WTC11 (cell line): ENCODE results near the gene GPER1. TPM values are rescaled to one million over a fixed set of nuclear protein-coding genes. Genes with fewer than 3 reads are reported as not detected.

ENCODE experiments used
- ATAC-seq: fragments of 200-7000 bp; cut with Tn5 transposase; 2 replicates; pipeline ENCODE4 v1.10.0; 2021; ENCODE audit warnings: mild to moderate bottlenecking, moderate library complexity
- CTCF ChIA-PET: fragments of 300-600 bp; sonication (Branson Sonifier 250); formaldehyde crosslinking; loops from one replicate; lab custom pipeline; 2021; ENCODE audit warnings: antibody characterized with exemption; lab: Charles Lee
- POLR2A ChIA-PET: fragments of 350-600 bp; sonication (Branson Sonifier 250); formaldehyde crosslinking; loops from one replicate; lab custom pipeline; 2021; ENCODE audit warnings: antibody characterized with exemption; lab: Charles Lee
- DNase-seq: peaks from one replicate; pipeline ENCODE4 v3.0.0; 2021; ENCODE audit warnings: low spot score
- H3K27ac Mint-ChIP-seq: 2 replicates; pipeline ENCODE4 v1.8.0; 2021; ENCODE audit warnings: mixed read lengths
- H3K27me3 Mint-ChIP-seq: 2 replicates; pipeline ENCODE4 v1.8.0; 2021; ENCODE audit warnings: low read depth, mild to moderate bottlenecking, moderate library complexity, mixed read lengths
- H3K36me3 Mint-ChIP-seq: 2 replicates; pipeline ENCODE4 v1.8.0; 2021; ENCODE audit warnings: mixed read lengths
- H3K4me1 Mint-ChIP-seq: 2 replicates; pipeline ENCODE4 v1.8.0; 2022; ENCODE audit warnings: mixed read lengths
- H3K4me3 Mint-ChIP-seq: 2 replicates; pipeline ENCODE4 v1.8.0; 2021; ENCODE audit warnings: mild to moderate bottlenecking, moderate library complexity, mixed read lengths
- H3K9me3 Mint-ChIP-seq: 2 replicates; pipeline ENCODE4 v1.8.0; 2021; ENCODE audit warnings: mixed read lengths
- ATF1 ChIP-seq: sonication (generic); formaldehyde crosslinking; IDR thresholded peaks from 2 replicates; pipeline ENCODE4 v1.8.1; 2023; ENCODE audit warnings: mild to moderate bottlenecking, moderate library complexity, missing genetic modification reagents
- CTCF ChIP-seq: fragments of 200-600 bp; IDR thresholded peaks from 2 replicates; pipeline ENCODE4 v1.8.0; 2022; ENCODE audit warnings: antibody characterized with exemption
- EMX1 ChIP-seq: fragments of 250-450 bp; sonication (Bioruptor Pico); IDR thresholded peaks from 2 replicates; pipeline ENCODE4 v1.8.0; 2021; ENCODE audit warnings: mild to moderate bottlenecking
- GRHL2 ChIP-seq: fragments of 250-450 bp; sonication (Bioruptor Pico); IDR thresholded peaks from 2 replicates; pipeline ENCODE4 v1.8.0; 2022; ENCODE audit warnings: mild to moderate bottlenecking, moderate library complexity; ENCODE audit not compliant: insufficient replicate concordance, severe bottlenecking
- KAT7 ChIP-seq: sonication (generic); formaldehyde crosslinking; IDR thresholded peaks from 2 replicates; pipeline ENCODE4 v1.8.1; 2023; ENCODE audit warnings: missing genetic modification reagents, mild to moderate bottlenecking, borderline replicate concordance
- MYBL2 ChIP-seq: sonication (generic); formaldehyde crosslinking; IDR thresholded peaks from 2 replicates; pipeline ENCODE4 v1.8.1; 2023; ENCODE audit warnings: mild to moderate bottlenecking, moderate library complexity, missing genetic modification reagents
- PRDM15 ChIP-seq: sonication (generic); formaldehyde crosslinking; IDR thresholded peaks from 2 replicates; pipeline ENCODE4 v1.8.0; 2022; ENCODE audit warnings: missing genetic modification reagents
- PRRX2 ChIP-seq: fragments of 250-450 bp; sonication (Bioruptor Pico); IDR thresholded peaks from 2 replicates; pipeline ENCODE4 v1.8.0; 2021; ENCODE audit warnings: mild to moderate bottlenecking
- ZBTB21 ChIP-seq: sonication (generic); formaldehyde crosslinking; IDR thresholded peaks from 2 replicates; pipeline ENCODE4 v1.8.1; 2023; ENCODE audit warnings: mild to moderate bottlenecking, missing genetic modification reagents, borderline replicate concordance
- ZNF138 ChIP-seq: sonication (generic); formaldehyde crosslinking; conservative IDR thresholded peaks from 2 replicates; pipeline ENCODE4 v1.8.1; 2022; ENCODE audit warnings: mild to moderate bottlenecking, moderate library complexity, missing genetic modification reagents
- ZNF416 ChIP-seq: fragments of 250-450 bp; sonication (Bioruptor Pico); IDR thresholded peaks from 2 replicates; pipeline ENCODE4 v1.9.0; 2021; ENCODE audit warnings: mild to moderate bottlenecking, inconsistent platforms
- ZNF671 ChIP-seq: fragments of 250-450 bp; sonication (Bioruptor Pico); IDR thresholded peaks from 2 replicates; pipeline ENCODE4 v1.8.0; 2021; ENCODE audit warnings: mild to moderate bottlenecking
- ZSCAN18 ChIP-seq: fragments of 250-450 bp; sonication (Bioruptor Pico); IDR thresholded peaks from 2 replicates; pipeline ENCODE4 v2.1.2; 2022; ENCODE audit warnings: mild to moderate bottlenecking, moderate library complexity
- total RNA-seq: library from RNA; stranded (reverse); gene quantifications from 3 replicates; pipeline ENCODE4 v1.2.3, GENCODE V29; 2021
- TF ChIP-seq, protein P1 (sequence below): sonication (generic); formaldehyde crosslinking; IDR thresholded peaks from 2 replicates; pipeline ENCODE4 v1.8.0; 2022; ENCODE audit warnings: mild to moderate bottlenecking, missing genetic modification reagents
- TF ChIP-seq, protein P2 (sequence below): sonication (generic); formaldehyde crosslinking; IDR thresholded peaks from 2 replicates; pipeline ENCODE4 v1.8.0; 2023; ENCODE audit warnings: mild to moderate bottlenecking, missing genetic modification reagents
- TF ChIP-seq, protein P3 (sequence below): sonication (generic); formaldehyde crosslinking; IDR thresholded peaks from 2 replicates; pipeline ENCODE4 v1.8.1; 2023; ENCODE audit warnings: mild to moderate bottlenecking, missing genetic modification reagents, borderline replicate concordance
- TF ChIP-seq, protein P4 (sequence below): fragments of 250-450 bp; sonication (Bioruptor Pico); conservative IDR thresholded peaks from 2 replicates; pipeline ENCODE4 v1.9.0; 2021; ENCODE audit warnings: mild to moderate bottlenecking

The GPER1 gene
- total RNA-seq, 1 experiment from 2014 or later = 0.28 TPM

DNA sequence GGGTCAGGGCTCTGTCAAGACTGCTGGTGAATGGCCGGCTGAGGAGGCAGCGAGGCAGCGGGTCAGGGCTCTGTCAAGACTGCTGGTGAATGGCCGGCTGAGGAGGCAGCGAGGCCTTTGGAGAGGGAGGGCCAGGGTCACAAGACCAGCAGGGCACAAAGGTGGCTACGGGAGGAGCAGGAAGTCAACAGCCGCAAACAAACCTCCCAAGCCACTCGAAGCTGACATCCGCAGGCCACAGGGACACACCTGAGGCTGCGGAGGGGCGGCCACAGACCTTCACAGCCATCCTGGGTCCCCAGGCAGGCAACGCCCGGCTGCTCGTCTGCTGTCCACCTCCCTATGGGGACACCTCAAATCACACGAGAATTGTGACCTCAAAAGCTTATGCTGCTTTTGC lies 8.9 kb upstream of the GPER1 start:
- peak overlapping the region; percentile 87 for H3K27ac Mint-ChIP-seq
- no peaks in the 10 kb centered on the region for H3K36me3 Mint-ChIP-seq
- DNase-seq (no peak), ATAC-seq (no peak)
- TF ChIP-seq PRDM15 (CRISPR knock-in tag) = no peak
- no peak for TF ChIP-seq EMX1
- TF ChIP-seq, protein P1, sequence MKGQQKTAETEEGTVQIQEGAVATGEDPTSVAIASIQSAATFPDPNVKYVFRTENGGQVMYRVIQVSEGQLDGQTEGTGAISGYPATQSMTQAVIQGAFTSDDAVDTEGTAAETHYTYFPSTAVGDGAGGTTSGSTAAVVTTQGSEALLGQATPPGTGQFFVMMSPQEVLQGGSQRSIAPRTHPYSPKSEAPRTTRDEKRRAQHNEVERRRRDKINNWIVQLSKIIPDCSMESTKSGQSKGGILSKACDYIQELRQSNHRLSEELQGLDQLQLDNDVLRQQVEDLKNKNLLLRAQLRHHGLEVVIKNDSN (CRISPR knock-in tag) = no peak
- no peak for TF ChIP-seq GRHL2
- TF ChIP-seq MYBL2 (CRISPR knock-in tag) = no peak
- no peak for TF ChIP-seq ZNF138
- no peak for TF ChIP-seq ZNF671 (CRISPR knock-in tag)
- TF ChIP-seq, protein P2, sequence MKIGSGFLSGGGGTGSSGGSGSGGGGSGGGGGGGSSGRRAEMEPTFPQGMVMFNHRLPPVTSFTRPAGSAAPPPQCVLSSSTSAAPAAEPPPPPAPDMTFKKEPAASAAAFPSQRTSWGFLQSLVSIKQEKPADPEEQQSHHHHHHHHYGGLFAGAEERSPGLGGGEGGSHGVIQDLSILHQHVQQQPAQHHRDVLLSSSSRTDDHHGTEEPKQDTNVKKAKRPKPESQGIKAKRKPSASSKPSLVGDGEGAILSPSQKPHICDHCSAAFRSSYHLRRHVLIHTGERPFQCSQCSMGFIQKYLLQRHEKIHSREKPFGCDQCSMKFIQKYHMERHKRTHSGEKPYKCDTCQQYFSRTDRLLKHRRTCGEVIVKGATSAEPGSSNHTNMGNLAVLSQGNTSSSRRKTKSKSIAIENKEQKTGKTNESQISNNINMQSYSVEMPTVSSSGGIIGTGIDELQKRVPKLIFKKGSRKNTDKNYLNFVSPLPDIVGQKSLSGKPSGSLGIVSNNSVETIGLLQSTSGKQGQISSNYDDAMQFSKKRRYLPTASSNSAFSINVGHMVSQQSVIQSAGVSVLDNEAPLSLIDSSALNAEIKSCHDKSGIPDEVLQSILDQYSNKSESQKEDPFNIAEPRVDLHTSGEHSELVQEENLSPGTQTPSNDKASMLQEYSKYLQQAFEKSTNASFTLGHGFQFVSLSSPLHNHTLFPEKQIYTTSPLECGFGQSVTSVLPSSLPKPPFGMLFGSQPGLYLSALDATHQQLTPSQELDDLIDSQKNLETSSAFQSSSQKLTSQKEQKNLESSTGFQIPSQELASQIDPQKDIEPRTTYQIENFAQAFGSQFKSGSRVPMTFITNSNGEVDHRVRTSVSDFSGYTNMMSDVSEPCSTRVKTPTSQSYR (CRISPR knock-in tag) = no peak
- TF ChIP-seq CTCF = no peak
- TF ChIP-seq ATF1 (CRISPR knock-in tag) = no peak
- TF ChIP-seq, protein P3, sequence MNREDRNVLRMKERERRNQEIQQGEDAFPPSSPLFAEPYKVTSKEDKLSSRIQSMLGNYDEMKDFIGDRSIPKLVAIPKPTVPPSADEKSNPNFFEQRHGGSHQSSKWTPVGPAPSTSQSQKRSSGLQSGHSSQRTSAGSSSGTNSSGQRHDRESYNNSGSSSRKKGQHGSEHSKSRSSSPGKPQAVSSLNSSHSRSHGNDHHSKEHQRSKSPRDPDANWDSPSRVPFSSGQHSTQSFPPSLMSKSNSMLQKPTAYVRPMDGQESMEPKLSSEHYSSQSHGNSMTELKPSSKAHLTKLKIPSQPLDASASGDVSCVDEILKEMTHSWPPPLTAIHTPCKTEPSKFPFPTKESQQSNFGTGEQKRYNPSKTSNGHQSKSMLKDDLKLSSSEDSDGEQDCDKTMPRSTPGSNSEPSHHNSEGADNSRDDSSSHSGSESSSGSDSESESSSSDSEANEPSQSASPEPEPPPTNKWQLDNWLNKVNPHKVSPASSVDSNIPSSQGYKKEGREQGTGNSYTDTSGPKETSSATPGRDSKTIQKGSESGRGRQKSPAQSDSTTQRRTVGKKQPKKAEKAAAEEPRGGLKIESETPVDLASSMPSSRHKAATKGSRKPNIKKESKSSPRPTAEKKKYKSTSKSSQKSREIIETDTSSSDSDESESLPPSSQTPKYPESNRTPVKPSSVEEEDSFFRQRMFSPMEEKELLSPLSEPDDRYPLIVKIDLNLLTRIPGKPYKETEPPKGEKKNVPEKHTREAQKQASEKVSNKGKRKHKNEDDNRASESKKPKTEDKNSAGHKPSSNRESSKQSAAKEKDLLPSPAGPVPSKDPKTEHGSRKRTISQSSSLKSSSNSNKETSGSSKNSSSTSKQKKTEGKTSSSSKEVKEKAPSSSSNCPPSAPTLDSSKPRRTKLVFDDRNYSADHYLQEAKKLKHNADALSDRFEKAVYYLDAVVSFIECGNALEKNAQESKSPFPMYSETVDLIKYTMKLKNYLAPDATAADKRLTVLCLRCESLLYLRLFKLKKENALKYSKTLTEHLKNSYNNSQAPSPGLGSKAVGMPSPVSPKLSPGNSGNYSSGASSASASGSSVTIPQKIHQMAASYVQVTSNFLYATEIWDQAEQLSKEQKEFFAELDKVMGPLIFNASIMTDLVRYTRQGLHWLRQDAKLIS (CRISPR knock-in tag) = no peak
- TF ChIP-seq PRRX2 (CRISPR knock-in tag) = no peak
- TF ChIP-seq ZNF416 (CRISPR knock-in tag) = no peak
- TF ChIP-seq KAT7 (CRISPR knock-in tag) = no peak
- TF ChIP-seq, protein P4, sequence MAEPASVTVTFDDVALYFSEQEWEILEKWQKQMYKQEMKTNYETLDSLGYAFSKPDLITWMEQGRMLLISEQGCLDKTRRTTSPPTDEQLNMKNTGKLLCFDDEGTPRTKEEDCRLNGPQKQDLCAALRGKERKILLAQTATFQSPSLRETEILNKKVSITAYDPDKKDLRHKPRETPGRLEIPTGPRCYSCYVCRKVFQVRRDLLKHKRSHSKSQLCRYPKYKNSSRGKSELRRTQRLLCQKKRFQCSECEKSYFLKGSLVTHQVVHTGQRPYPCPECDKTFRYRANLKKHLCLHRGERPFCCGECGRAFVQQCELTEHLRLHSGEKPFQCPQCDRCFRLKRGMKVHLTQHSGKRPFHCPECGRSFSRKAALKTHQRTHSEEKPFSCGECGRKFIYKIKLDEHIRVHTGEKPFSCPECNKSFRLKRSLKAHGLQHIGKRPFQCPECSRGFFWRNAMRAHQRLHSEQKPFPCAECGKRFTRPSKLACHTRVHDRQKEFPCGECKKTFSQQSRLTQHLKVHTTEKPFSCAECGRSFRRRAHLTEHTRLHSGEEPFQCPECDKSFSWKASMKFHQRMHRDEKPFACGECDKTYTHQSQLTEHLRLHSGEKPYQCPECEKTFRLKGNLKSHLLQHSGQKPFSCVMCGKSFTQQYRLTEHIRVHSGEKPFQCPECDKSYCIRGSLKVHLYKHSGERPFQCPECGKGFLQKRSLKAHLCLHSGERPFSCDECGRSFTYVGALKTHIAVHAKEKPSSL = no peak
- TF ChIP-seq ZBTB21 = no peak
- TF ChIP-seq ZSCAN18 (CRISPR knock-in tag) = no peak
- no peak overlapping the region for H3K4me3 Mint-ChIP-seq
- H3K9me3 Mint-ChIP-seq = no peaks in the 10 kb centered on the region
- no peaks in the 10 kb centered on the region for H3K4me1 Mint-ChIP-seq
- POLR2A ChIA-PET = no interaction called here
- no peaks in the 10 kb centered on the region for H3K27me3 Mint-ChIP-seq
- CTCF ChIA-PET = interaction anchor here (1.6 to 2.8 kb wide), 3 partner anchors 13 to 104 kb away, joined by 3 to 8 read pairs (median 6); no protein-coding TSS in a partner anchor
